NB4 (cell line): ENCODE measurements around the gene UQCC3.
A peak's percentile ranks its signal among the peaks of the same experiment; 100 is the strongest.

ENCODE experiments used
- DNase-seq: peaks from one replicate; pipeline ENCODE4 v3.0.0; 2010; ENCODE audit warnings: low read depth
- H3K4me3 ChIP-seq: one replicate; pipeline ENCODE4 v1.5.1; 2011; ENCODE audit warnings: mild to moderate bottlenecking, low read depth, low read length, moderate library complexity
- MYC ChIP-seq: IDR thresholded peaks from 2 replicates; pipeline ENCODE4 v1.6.1; 2011; ENCODE audit warnings: low read depth, low read length
- POLR2A ChIP-seq: IDR thresholded peaks from 2 replicates; pipeline ENCODE4 v1.6.1; 2011; ENCODE audit warnings: mild to moderate bottlenecking; ENCODE audit not compliant: insufficient read length; ENCODE audit errors: extremely low read depth
- TF ChIP-seq, protein P1 (sequence below): IDR thresholded peaks from one replicate; pipeline ENCODE4 v1.5.1; 2012; ENCODE audit warnings: low read depth, low read length
- TF ChIP-seq, protein P2 (sequence below): IDR thresholded peaks from 2 replicates; pipeline ENCODE4 v1.6.1; 2011; ENCODE audit warnings: low read depth, low read length

The UQCC3 gene

DNA sequence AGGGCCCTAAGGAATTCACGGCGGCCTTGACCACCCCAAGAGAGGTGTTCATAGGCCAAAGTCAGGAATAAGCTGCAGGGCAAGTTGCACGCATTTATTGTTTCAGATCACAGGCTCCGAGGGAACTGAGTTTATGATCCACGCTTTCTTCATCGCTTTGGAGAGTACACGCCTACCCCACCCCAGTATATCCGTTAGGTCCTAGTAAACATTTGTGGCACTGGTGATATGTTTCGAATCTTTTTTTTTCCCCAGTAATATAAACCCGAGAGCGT, 25.9 kb upstream of the UQCC3 start:
- peak; percentile 35 for DNase-seq
- TF ChIP-seq, protein P1, sequence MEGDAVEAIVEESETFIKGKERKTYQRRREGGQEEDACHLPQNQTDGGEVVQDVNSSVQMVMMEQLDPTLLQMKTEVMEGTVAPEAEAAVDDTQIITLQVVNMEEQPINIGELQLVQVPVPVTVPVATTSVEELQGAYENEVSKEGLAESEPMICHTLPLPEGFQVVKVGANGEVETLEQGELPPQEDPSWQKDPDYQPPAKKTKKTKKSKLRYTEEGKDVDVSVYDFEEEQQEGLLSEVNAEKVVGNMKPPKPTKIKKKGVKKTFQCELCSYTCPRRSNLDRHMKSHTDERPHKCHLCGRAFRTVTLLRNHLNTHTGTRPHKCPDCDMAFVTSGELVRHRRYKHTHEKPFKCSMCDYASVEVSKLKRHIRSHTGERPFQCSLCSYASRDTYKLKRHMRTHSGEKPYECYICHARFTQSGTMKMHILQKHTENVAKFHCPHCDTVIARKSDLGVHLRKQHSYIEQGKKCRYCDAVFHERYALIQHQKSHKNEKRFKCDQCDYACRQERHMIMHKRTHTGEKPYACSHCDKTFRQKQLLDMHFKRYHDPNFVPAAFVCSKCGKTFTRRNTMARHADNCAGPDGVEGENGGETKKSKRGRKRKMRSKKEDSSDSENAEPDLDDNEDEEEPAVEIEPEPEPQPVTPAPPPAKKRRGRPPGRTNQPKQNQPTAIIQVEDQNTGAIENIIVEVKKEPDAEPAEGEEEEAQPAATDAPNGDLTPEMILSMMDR, result no peak
- TF ChIP-seq POLR2A, result no peak
- no peak for TF ChIP-seq MYC
- TF ChIP-seq, protein P2, sequence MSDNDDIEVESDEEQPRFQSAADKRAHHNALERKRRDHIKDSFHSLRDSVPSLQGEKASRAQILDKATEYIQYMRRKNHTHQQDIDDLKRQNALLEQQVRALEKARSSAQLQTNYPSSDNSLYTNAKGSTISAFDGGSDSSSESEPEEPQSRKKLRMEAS, result 0 out of 2 replicates have a peak, but pooled peaks have one; percentile 5
- H3K4me3 ChIP-seq, result peak overlapping the region; percentile 96

DNA sequence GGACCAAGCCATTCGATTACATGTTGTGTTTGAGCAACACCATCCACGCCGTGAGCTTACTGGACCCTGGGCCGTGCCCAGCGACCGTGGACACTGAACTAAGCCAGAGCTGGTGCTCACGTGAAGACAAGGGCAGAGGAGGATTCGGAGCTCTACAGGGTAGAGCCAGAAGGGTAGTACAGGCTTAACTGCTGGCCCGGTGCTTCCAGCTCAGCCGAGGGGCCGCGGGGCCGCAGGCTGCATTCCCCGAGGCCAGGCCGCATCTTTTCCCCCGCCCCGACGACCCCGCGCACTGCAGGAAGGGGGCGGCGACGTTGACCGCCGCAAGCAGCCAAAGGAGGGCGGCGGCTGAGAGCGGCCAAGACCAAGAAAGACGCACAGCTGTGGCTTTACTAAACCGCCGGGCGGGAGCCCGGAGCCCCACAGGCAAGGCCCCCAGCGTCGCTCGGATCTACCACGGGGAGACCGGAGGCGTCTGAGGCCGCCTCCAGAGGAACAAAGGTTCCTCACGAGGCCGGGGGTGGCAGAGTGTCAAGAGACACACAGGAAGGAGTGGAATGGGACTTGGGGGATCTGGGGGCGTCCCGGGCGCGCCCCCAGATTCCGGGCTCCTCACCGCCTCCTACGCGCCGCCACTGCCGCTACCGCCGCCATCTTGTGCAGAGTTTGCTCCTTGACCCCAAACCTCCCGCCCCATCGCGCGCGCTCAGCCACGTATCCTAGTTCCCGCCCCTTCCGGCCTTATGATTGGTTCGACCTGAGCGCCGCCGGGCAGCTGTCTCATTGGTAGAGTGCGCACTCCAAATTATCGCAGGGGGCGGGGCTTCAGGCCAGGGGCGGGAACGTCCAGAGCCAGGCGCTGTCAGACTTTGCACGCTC, 25.3 kb upstream of the UQCC3 start, which contains the start of gene GANAB:
Gene GANAB (minus strand): TSS at position 668 of the 879 bp plus-strand sequence. CDS start 14 bp downstream, at position 654.
- TF ChIP-seq, protein P1, result no peak
- TF ChIP-seq MYC (peak; percentile 68; the same call in 1 of the 2 replicates), POLR2A (peak; percentile 94)
- TF ChIP-seq, protein P2, result peak; percentile 62
- peak; percentile 99 for DNase-seq
- peak within 1 kb of the TSS; percentile 96 for H3K4me3 ChIP-seq

DNA sequence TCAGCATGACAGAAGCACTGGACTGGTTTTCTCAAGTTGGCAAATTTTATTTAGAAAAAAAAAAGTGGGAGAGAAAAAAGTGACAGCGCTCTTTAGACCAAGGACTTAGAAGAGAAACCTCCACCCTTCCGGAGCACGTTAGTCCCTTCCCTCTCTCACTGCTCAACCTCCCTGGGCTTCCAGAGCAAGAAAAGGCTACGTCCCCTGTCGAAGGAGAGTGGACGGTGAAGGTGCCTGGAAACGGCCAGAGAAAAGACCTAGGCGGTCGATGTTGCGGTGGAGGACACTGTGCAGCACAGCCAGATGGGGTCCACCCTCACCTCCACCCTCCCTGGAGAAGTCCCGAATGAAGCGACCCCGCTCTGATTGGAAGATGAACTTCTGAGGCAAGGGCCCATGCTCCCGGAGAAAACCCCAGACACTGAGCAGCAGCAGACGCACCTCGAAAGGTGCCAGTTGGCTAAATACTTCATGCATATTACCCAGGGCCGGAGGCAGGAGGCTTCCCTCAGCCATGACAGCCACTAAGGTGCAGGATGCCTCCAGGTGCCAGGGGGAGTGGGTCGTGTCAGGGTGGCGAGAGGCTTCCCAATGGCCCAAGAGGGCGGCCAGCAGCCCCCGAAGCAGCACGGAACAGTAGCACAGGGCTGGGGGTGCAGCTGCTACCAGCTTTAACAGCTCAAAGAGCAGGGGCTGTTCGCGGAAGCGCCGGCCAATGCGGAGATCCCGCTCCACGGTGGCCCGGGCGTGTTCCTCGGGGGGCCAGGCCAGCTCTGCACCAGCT, 24.5 kb upstream of the UQCC3 start:
- no peak for TF ChIP-seq MYC
- TF ChIP-seq, protein P1, result no peak
- TF ChIP-seq, protein P2, result no peak
- peak overlapping the region; percentile 25 for H3K4me3 ChIP-seq
- no peak for DNase-seq

DNA sequence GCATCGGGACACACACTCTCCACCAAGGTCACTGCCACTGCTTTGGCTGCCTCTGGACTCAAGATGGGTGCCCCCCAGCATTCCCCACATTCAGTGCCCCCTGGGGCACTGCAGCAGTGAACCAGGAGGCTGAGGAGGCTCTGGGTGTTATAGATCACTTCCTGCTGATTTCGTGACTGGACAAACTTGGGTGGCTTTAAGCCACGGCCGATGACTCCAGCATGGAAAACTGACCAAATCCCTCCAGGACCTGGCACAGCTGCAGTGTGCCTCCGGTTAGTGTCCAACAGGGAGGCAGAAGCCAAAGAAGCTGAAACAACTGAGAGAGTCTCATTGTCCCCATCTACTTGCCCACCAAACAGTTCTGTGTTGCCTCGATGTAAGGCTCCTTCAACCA, 23.9 kb upstream of the UQCC3 start:
- no peak for DNase-seq
- TF ChIP-seq, protein P1, result no peak
- TF ChIP-seq, protein P2, result no peak
- TF ChIP-seq POLR2A (no peak), MYC (no peak)
- H3K4me3 ChIP-seq, result no peak overlapping the region

DNA sequence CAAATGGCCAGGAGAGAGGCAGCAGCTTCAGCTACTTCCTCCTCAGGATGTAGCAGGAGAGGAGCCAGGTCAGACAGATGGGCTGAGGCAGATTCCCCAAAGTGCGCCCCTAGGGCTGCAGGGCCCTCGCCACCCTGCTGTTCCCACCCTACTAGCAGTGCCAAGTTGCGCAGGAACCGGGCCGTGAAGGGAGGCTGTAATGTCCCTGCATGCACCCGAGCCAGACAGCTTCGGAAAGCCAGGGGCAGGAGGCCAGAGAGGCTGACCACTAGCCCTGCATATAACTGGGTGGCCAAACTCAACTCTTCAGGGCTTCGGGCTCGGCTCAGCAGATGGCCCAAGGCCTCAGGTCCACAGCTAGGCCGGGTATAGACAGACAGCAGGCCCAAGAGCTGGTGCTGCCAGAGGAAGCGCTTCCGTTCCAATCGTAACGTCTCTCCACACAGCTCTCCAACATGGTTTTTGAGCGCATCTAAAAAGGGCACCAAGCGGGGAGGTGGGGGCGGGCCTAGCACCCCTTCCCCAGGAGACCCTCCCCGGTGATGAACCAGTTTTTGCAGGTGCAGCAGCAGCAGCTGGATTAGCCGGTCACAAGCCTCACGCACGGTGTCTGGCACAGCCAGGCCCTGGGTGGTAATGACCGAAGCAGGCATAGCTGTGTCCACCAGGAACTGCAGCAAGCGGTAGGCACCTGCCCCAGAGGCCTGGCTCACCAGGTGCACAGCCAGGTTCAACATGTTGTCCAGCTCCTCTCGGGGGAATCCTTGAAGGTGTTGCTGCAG, 23.1 kb upstream of the UQCC3 start:
- DNase-seq, result no peak
- TF ChIP-seq, protein P2, result no peak
- TF ChIP-seq POLR2A (no peak), MYC (no peak)
- TF ChIP-seq, protein P1, result no peak
- H3K4me3 ChIP-seq, result no peak overlapping the region
